ENCODE data around the gene IGFLR1.

GRCh38 chr19:35789978-35790944 is 48.0 kb upstream of the IGFLR1 start:
- TF ChIP-seq ESRRG (CRISPR knock-in tag; IDR thresholded peaks at IDR 0.05) (no peak), CSRNP3 (CRISPR knock-in tag; IDR thresholded peaks at IDR 0.05) (no peak), RARB (CRISPR knock-in tag; IDR thresholded peaks at IDR 0.05) (no peak)

Data from SK-N-SH treated with all-trans-retinoic acid at 6 μM for 48 hours (cell line).